GM12878 (cell line): ENCODE measurements around the gene AGBL5. TPM values are rescaled to one million over a fixed set of nuclear protein-coding genes. Genes with fewer than 3 reads are reported as not detected.

Experiments used
- ATAC-seq: fragments of 200-7000 bp; cut with Tn5 transposase; 3 replicates; pipeline ENCODE4 v1.9.1; 2020; ENCODE audit warnings: mild to moderate bottlenecking, moderate library complexity
- BruUV-seq: library from RNA; stranded (reverse); fragments of 400-500 nt; replicated peaks from 2 replicates; lab custom pipeline; 2021; lab: Mats Ljungman, UMichigan
- CTCF ChIA-PET: fragments of 300-600 bp; sonication (Branson Sonifier 250); formaldehyde crosslinking; extraction: SDS; loops from one replicate; lab custom pipeline; 2021; ENCODE audit warnings: inconsistent platforms; lab: Yijun Ruan, JAX
- POLR2A ChIA-PET: fragments of 350-600 bp; formaldehyde crosslinking; extraction: SDS; loops from one replicate; lab custom pipeline; 2021; ENCODE audit warnings: inconsistent platforms; lab: Charles Lee
- RAD21 ChIA-PET: fragments of 300-600 bp; sonication (Branson Sonifier 250); formaldehyde crosslinking; loops from one replicate; lab custom pipeline; 2023; ENCODE audit warnings: antibody characterized with exemption; ENCODE audit not compliant: unreplicated experiment; lab: Charles Lee
- SMC1A ChIA-PET: fragments of 300-600 bp; sonication (Branson Sonifier 250); formaldehyde crosslinking; loops from one replicate; lab custom pipeline; 2023; ENCODE audit not compliant: unreplicated experiment, uncharacterized antibody; lab: Charles Lee
- DNase-seq: peaks from one replicate; pipeline ENCODE4 v3.0.0-alpha.2; 2011; ENCODE audit warnings: low read depth, low spot score
- FAIRE-seq: peaks from 3 replicates; lab custom pipeline; 2011; peaks lifted over from hg19 to GRCh38; lab: Jason Lieb, UNC
- H2AFZ ChIP-seq: 2 replicates; pipeline ENCODE4 v1.6.0; 2011; ENCODE audit warnings: low read depth, low read length, control low read depth; ENCODE audit not compliant: control insufficient read depth
- H3K27ac ChIP-seq: 2 replicates; pipeline ENCODE4 v1.5.1; 2011; ENCODE audit warnings: control low read depth; ENCODE audit not compliant: control insufficient read depth, insufficient read depth
- H3K27me3 ChIP-seq, 2 experiments: replicated peaks in 1 of 2; 2 replicates each; pipeline versions ENCODE4 v1.6.0 to v1.6.1; 2011; ENCODE audit warnings: low read length in 1 of 2; ENCODE audit not compliant: control insufficient read depth in 2 of 2, insufficient read depth in 2 of 2
- H3K36me3 ChIP-seq, 2 experiments: 2 replicates each; pipeline ENCODE4 v1.5.1; 2011; ENCODE audit warnings: low read length in 1 of 2; ENCODE audit not compliant: control insufficient read depth in 2 of 2, insufficient read depth in 2 of 2
- H3K4me1 ChIP-seq: 2 replicates; pipeline ENCODE4 v1.6.1; 2011; ENCODE audit warnings: mild to moderate bottlenecking, low read length, moderate library complexity, mixed read lengths; ENCODE audit not compliant: control insufficient read depth, insufficient read depth
- H3K4me2 ChIP-seq: 2 replicates; pipeline ENCODE4 v1.6.0; 2011; ENCODE audit warnings: control low read depth; ENCODE audit not compliant: control insufficient read depth, insufficient read depth
- H3K4me3 ChIP-seq: fragments of 200-600 bp; sonication (generic); 2 replicates; pipeline ENCODE4 v1.5.1; 2016
- H3K79me2 ChIP-seq: 2 replicates; pipeline ENCODE4 v1.6.0; 2011; ENCODE audit warnings: low read length; ENCODE audit not compliant: control insufficient read depth, insufficient read depth
- H3K9ac ChIP-seq: 2 replicates; pipeline ENCODE4 v1.8.0; 2011; ENCODE audit warnings: low read length, control low read depth, mixed read lengths; ENCODE audit not compliant: control insufficient read depth, insufficient read depth
- H3K9me3 ChIP-seq: replicated peaks from 3 replicates; pipeline ENCODE4 v1.5.1; 2011; ENCODE audit warnings: mild to moderate bottlenecking, low read length; ENCODE audit not compliant: control insufficient read depth, insufficient read depth
- H4K20me1 ChIP-seq: 2 replicates; pipeline ENCODE4 v1.6.0; 2011; ENCODE audit not compliant: control insufficient read depth, insufficient read depth
- SIX5 ChIP-seq: IDR thresholded peaks from 2 replicates; pipeline ENCODE4 v1.6.1; 2011; ENCODE audit warnings: mild to moderate bottlenecking, low read depth, low read length, moderate library complexity; ENCODE audit not compliant: severe bottlenecking
- SMAD5 ChIP-seq: IDR thresholded peaks from 2 replicates; pipeline ENCODE4 v1.6.1; 2016; ENCODE audit warnings: antibody characterized with exemption, low read depth
- SMC3 ChIP-seq: IDR thresholded peaks from 2 replicates; pipeline ENCODE4 v1.6.1; 2011; ENCODE audit warnings: low read length, improper control_type of control experiment, borderline replicate concordance
- WGBS: methylation state at CpG from one replicate; pipeline ENCODE4 v1.1.6; 2016; ENCODE audit warnings: low lambda C conversion rate; ENCODE audit not compliant: insufficient replicate concordance, insufficient coverage; ENCODE audit errors: missing lambda C conversion rate; 5-methylcytosine and 5-hydroxymethylcytosine counted together
- in situ Hi-C: fragments of 300-500 bp; cut with MboI; formaldehyde crosslinking; loops from 9 replicates; pipeline ENCODE4 v1.14.3; 2018; ENCODE audit warnings: mixed read lengths
- intact Hi-C: fragments of 100-400 bp; cut with micrococcal nuclease; formaldehyde crosslinking; loops from one replicate; pipeline ENCODE4 v1.14.2; 2022; ENCODE audit not compliant: unreplicated experiment
- polyA plus RNA-seq, 11 experiments: library from polyadenylated mRNA; depleted of rRNA in 4 of 11; unstranded in 6 of 11; stranded (reverse) in 5 of 11; fragments of >200 nt; fragmentation: Nextera tagmentation in 4 of 11; fragmentation: Illumina TruSeq in 1 of 11; extraction: Ambion mirVana in 4 of 11; extraction: Trizol in 1 of 11; gene quantifications; 1 replicate in 1 of 11; 2 replicates in 10 of 11; pipeline versions ENCODE4 v1.2.1 to v1.2.3, GENCODE V29; 2011 to 2016; ENCODE audit warnings: inconsistent platforms in 2 of 11, missing spikeins in 2 of 11, low read depth in 1 of 11
- total RNA-seq, 4 experiments: library from RNA; depleted of rRNA in 3 of 4; stranded (reverse); fragments of >200 nt in 3 of 4; fragmentation: Illumina TruSeq in 1 of 4; extraction: Trizol in 1 of 4; gene quantifications; 2 replicates each; pipeline versions ENCODE4 v1.2.1 to v1.2.3, GENCODE V29; 2013 to 2021
- TF ChIP-seq, protein P1 (sequence below): IDR thresholded peaks from 2 replicates; pipeline ENCODE4 v1.6.1; 2012; ENCODE audit warnings: low read depth, low read length, improper control_type of control experiment

AGBL5 gene
- total and polyA plus RNA-seq, 10 of the 15 experiments (the other 5 are each of a cell fraction or from before 2014, with no cell fraction given), result 1.9 to 28.5 (median 19.5) TPM

GRCh38 chr2:27096748-27097297, 45.4 kb downstream of the AGBL5 start:
- BruUV-seq, result no TSS peak
- FAIRE-seq, result no peak
- Histone ChIP-seq H3K9me3 (no peaks in the 10 kb centered on the region), H3K4me2 (no peak overlapping the region), H3K79me2 (no peaks in the 10 kb centered on the region), H3K9ac (no peak overlapping the region)
- intact Hi-C loops, result no loop called here
- SMC1A ChIA-PET, result interaction anchor here (1.1 to 4.7 kb wide), 8 partner anchors 9 to 247 kb away, joined by 3 to 19 read pairs (median 5); no protein-coding TSS in a partner anchor
- TF ChIP-seq SIX5 (no peak), SMAD5 (no peak), SMC3 (no peak)
- TF ChIP-seq, protein P1, sequence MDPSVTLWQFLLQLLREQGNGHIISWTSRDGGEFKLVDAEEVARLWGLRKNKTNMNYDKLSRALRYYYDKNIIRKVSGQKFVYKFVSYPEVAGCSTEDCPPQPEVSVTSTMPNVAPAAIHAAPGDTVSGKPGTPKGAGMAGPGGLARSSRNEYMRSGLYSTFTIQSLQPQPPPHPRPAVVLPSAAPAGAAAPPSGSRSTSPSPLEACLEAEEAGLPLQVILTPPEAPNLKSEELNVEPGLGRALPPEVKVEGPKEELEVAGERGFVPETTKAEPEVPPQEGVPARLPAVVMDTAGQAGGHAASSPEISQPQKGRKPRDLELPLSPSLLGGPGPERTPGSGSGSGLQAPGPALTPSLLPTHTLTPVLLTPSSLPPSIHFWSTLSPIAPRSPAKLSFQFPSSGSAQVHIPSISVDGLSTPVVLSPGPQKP, result no peak
- TF ChIP-seq, all 136 proteins: peak for 0
- ChIA-PET POLR2A (no interaction called here), CTCF (interaction anchor here (0.9 to 9.3 kb wide), 17 partner anchors 9 to 492 kb away, joined by 3 to 132 read pairs (median 4); partner anchors contain the start of genes ABHD1, KHK and TRIM54), RAD21 (interaction anchor here (1.2 to 4.4 kb wide), 3 partner anchors 95 to 206 kb away, joined by 6 to 23 read pairs (median 15); no protein-coding TSS in a partner anchor)
- DNase-seq, result no peak
- no peaks in the 10 kb centered on the region; a peak in 1 of 4 replicates for H3K36me3 ChIP-seq
- no peak for ATAC-seq
- no peaks in the 10 kb centered on the region for H3K27me3 ChIP-seq
- no peaks in the 10 kb centered on the region for H4K20me1 ChIP-seq
- 62% methylated on average over 3 of the region's 3 CpGs for WGBS
- peak overlapping the region; percentile 91 for H2AFZ ChIP-seq
- no peak overlapping the region for H3K4me3 ChIP-seq
- no peaks in the 10 kb centered on the region; the same call in 1 of the 2 replicates for H3K4me1 ChIP-seq
- H3K27ac ChIP-seq, result no peak overlapping the region
- in situ Hi-C loops, result loop anchor here (5.0 kb wide), 1 partner anchor 185 kb away; the partner anchor contains the start of gene TRIM54
